CD4-positive, alpha-beta T cell treated with Interleukin-15 for 1 hour (primary cell): ENCODE data around the gene IL1RAP.

Experiments used
- DNase-seq: peaks from one replicate; pipeline ENCODE4 v3.0.0-alpha.2; 2020

Gene IL1RAP

DNA sequence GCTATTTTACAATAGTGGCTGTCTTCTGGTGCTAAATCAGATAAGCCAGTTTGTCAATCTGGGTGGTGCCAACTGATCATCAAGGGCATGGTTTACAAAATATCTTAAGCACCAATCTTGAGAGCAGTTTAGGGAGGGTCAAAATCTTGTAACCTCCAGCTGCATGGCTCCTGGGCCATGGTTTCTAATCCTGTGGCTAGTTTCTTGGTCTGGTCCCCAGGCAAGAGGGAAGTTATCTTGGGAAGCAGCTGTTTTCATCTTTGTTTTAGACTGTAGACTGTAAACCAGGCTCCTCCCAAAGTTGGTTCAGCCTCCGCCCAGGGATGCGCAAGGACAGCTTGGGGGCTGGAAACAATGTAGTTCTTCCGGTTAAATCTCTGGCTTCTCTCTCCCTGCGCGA, 166.8 kb downstream of the IL1RAP start:
- no peak for DNase-seq

DNA sequence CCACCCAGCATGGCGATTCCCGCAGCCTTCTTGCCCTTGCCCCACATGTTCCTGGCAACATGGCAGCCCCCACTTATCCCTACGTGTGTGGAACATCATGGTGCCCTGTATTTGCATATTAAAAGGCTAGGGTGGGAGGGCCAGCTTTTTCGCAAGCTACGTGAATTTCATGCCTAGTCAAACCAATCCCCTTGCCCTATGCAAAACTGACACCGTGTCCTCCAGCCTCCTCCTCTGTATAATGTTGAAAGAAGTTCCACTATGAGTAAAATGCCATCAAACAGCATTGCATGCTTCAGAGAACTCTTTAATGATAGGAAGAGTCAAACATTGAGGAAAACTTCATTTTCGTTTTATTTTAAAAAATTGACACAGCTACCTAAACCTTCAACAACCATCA, 170.9 kb downstream of the IL1RAP start:
- DNase-seq, result no peak

DNA sequence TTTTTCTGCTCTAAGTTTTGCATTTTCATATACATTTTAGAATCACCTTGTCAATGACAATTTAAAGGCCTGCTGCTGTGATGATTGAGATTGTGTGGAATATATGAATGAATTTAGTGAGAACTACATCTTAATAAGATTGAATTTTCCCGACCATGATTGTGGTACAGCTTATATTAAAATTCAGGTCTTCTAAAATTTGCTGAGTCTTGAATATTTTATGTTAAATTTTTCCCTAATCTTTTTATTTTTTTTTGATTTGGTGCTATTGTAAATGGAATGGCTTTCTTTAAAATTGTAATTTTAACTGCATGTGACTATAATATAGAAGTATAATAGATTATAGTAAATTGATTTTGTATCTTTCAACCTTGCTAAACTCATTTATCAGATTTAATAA, 172.1 kb downstream of the IL1RAP start:
- DNase-seq, result no peak

DNA sequence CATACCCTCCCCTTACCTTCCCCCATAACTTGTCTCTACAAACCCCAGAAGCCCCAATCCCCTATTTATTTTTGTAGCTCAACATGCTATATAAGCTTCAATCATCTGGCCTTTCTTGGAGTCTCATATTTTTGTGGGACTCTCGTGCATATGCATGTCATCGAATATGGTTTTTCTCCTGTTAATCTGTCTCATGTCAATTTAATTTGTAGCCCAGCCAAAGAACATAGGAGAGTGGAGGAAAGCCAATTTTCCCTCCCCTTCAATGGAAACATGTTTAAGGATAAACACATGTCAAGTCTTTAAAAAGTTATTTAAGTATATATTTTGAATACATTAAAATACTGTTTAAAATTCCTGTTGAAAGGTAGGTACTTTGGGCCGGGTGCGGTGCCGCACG, 176.4 kb downstream of the IL1RAP start:
- DNase-seq, result no peak

DNA sequence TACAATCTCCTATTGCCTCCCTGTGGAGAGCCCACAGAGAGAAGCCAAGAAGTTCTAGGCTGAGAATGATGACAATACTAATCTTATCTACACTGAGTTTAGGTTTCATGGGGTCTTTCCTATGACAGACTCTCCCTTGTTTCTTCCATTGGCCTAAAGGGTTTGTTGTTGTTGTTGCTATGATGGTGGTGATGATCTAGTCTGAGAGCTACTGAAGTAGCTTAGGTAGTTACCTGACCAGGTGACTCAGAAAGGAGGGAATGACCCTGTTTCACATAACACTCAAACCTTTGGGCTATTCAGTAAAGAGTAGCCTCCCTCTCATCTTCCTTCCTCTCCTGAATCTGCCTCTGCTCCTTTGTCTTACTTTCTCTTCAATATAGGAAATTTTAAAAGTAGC, 178.4 kb downstream of the IL1RAP start:
- DNase-seq, result no peak

DNA sequence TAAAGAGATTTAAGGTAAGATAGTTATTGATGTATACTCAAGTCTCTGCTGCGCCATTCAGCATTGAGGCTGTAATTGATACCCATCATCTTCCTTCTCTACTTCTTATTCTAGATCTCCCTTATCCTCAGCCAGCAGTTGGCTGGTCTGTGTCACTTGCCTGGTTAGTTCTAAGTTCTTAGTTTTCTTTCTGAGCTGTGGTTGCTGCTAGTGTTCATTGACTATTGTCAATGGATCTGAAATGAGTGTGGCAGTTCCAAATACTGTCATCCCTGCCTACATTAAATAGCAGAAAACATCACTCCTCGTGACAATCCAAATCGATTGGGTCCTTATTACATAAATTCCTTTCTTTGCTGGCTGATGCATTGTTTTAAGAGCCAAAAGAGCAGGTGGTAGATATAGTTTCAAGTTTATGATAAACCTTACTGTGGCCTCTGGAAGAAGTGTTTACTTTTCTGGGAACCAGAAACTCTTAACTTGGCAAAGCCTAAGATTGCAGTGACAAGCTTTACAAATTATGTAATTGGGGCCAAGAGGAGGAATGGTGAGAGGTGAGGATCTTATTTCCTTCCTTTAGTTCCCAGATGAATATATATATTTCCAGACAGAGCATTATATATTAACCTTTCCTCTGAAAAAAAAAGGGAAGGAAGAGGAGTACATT, 180.6 kb downstream of the IL1RAP start:
- no peak for DNase-seq

DNA sequence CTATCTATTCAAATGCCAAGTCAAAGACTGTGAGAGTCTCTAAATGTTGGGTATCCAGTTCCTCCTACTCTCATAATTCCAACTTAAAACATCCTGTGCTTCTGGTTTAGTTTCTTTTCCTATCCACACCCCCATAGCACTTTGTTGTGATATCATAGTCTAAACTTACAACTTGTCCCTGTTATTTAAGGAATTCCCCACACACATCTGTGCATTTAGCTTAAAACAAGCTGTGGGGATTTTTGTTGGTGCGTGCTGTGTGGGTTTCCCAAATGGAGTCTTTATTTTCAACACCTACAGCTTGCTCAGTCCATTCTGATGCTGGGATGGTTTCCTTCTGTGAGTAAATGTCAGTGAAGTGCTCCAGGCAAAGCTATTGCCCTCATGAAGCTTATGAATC, 181.3 kb downstream of the IL1RAP start:
- DNase-seq, result no peak

DNA sequence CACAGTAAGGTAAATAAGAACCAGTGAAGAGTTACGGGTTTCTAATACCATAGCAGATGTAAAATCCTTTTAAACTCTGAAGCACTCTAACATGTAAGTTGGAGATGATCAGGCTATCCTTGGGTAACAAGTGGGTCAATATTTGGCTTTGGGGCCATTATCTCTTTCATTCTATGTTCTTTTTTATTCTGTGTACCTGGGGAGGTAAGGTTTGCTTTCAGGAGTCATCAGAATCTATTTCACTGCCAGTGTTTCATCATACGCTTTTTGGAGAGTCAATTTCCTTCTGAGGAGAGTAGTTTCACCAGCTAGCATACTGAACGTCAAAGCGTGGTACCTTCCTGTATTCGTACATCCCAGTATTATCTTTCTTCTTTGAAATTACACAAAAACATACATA, 182.1 kb downstream of the IL1RAP start:
- no peak for DNase-seq

DNA sequence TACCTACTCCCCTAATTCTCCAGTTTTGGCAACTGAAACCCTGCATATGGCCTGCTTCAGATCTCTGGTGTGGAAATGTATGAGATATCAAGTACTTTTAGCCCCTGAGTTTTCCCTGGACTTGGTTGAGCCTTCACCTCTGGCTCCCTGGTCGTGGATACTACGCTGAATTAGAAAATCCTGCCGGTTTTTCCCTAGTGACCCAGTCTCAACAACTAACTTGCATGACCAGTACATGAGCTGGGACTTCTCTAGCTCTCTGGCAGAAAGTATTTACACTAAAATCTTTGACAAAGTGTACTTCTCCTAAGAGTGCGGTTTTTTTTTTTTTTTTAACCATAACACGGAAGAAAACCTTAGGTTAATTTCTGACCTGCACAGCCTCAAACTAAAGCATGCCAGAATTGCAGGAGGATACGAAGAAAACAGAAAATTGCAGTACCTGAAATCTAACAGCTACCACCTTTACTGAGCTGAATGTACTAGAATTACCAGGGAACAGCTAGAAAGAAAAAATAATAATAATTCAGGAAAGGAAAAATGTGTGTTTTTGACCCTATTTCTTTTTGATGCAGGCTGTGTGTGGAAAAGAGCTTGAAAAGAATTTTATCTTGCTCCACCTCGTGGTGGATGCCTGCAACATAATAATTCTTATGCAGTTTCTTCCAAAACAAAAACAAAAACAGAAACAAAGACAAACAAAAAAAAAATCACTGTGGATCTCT, 183.1 kb downstream of the IL1RAP start:
- no peak for DNase-seq

DNA sequence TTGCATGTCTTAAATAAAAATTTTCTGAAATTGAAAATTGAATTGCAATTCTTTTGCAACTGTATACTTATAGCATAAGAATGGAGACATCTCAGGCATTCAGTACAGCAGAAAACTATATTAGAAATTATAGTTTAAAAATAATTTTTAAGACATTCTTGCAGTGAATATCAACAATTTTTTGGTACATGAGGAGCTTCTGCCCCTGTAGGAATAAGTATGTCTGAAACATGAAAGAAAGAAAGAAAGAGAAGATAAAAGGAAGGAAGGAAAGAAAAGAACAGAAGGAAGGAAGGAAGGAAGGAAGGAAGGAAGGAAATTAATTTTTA, 183.6 kb downstream of the IL1RAP start:
- DNase-seq, result no peak

DNA sequence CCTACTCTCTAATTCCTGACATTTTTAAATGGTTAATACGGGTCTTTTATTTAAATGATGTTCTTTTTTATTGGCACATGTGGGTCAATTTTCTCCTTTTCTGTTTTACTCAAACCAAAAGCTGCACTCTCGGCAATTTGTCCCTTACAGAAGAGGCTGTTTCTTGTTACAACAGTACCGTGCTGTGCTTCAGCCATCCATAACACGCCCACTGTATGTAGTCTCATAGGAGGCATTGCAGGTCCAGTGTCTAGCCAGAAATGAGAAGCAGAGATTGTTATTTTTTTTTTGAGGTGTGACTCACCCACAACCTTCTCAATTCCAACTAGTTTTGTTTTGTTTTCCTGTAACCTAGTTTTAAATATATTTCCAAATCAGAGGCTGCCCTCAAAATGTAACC, 184.0 kb downstream of the IL1RAP start:
- DNase-seq, result no peak

DNA sequence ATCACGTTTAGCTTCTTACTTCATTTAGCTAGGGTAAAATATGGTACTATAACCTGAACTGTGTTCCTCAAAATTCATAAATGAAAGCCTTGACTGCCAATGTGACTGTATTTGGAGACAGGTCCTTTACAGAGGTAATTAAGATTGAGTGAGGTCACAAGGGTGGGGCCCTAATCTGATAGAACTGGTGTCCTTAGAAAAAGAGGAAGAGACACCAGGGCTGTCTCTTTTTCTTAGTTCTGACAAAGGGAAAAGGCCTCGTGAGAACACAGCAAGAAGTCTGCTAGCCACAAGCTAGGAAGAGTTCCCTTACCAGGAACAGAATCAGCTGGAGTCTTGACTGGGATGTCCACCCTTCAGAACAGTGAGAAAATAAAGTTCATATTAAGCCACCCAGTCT, 185.9 kb downstream of the IL1RAP start:
- DNase-seq, result no peak

DNA sequence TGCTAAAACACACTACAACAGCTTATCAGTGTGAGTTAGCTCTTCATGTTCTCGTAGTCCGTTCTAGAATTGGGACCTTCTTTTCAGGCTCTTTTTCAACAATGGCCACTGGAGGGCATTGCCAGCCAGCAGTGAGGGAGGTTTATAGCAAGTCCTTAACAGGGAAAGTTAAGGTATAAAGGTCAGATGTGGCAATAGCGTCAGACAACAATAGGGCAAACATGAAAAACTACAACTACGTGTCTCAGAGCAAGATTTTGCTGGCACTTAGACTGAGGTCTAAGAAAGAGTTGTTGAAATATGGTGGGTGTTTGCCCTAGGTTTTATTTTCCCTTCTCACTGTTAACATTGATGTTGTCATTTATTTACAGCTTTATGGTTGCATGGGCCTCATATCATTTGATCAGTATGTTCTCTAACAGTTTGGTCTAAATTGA, 187.2 kb downstream of the IL1RAP start:
- DNase-seq, result no peak

DNA sequence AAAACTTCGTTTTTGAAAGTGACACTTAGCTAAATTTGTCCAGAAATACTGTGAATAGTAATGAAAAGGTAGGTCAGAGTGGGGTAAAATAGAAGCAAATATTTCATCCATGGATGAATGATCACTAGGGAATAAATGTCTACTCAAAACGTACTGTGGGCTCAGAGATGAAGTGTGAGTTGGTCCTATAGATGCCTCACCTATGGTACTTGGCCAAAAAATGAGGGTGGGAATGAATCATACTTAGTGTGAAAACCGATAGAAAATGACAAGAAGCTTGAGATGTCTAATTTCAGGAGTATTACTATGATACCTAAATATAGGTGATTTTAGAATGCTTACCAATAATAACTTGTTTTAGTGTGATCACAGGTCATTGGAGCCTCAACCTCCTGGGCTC, 192.7 kb downstream of the IL1RAP start:
- DNase-seq, result no peak
